Measurements from ENCODE around the gene TDRKH.
"Not testable (repeated sequence)": the region's sequence is repeated elsewhere in the genome, so short reads cannot be mapped to it uniquely, and the experiment has no call there.

TDRKH gene

DNA sequence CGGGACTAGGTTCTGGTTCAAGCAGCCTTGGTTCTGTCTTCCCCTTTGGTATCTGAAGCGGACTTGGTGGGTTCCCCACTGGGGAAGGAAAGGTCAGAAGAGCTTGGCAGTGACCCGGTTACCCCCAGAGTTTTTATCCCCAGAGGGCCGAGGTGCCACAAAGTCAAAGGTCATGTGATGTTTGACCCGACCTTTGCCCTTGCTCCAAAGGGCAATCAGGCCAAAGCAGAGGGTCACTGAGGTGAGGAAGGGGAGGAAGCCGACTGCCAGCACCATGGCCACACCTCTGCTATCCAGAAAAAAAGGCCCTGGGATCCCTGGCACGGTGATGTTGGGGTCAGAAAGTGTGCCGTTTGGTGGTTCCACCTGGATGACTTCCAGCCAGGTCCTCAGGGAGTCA, 10.5 kb upstream of the TDRKH start:
- DNase-seq: no peak

DNA sequence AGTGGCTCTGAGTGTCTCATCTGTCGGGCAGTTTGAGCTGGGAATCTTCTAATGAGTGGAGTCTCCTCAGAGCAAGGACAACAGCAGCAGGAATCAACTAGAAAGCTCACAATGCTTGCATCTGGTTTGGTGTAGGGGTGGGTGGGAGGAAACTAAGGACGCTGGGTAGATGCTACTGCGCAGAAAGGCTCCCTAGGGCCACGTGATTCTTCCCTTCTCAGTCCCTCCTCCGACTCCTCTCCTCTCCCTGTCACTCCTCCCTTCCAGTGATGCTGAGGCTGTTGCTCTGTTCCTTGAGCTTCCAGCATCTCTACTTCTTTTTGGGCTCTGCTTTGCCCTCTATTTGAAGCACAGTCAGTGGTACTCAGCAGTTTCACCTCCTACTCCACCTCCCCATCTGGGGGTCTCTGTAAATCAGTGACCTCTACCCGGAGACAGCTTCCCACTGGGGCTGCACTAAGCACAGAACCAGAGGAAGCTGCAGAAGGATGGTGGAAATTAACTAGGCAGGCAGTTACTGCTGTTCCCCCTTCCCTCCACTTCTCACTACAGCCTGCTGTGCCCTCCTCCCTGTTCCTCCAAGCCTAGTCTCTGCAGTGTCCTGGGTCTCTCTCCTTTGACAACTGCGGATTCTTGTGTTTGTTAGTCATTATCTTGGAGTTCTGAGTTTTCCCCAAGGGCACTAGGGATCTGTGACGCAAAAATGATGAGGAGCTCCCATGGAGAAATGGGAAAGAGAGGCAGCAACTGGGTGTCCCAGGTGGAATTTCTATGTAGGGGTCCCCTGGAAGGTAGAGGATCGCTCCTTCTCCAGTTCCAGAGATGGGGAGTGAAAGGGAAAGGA, 9.1 kb upstream of the TDRKH start:
- DNase-seq: no peak

DNA sequence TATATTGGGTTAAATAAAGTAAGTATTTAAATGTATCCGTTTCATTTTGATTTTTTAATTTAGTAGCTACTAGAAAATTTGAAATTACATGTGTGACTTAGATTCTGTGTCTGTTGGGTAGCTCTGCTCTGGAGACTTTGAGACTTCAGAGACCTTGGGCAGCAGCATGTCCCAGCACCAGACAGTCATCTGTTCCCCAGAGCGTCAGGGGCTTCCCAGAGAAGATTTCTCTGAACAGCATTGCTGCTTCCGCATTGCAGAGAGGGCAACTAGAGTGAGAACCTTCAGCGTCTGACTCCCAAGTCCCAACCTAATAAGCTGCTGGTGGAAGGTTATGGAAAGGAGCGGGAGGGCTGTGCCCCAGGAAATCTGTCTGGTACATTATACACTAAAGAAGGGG, 8.3 kb upstream of the TDRKH start:
- DNase-seq: no peak

DNA sequence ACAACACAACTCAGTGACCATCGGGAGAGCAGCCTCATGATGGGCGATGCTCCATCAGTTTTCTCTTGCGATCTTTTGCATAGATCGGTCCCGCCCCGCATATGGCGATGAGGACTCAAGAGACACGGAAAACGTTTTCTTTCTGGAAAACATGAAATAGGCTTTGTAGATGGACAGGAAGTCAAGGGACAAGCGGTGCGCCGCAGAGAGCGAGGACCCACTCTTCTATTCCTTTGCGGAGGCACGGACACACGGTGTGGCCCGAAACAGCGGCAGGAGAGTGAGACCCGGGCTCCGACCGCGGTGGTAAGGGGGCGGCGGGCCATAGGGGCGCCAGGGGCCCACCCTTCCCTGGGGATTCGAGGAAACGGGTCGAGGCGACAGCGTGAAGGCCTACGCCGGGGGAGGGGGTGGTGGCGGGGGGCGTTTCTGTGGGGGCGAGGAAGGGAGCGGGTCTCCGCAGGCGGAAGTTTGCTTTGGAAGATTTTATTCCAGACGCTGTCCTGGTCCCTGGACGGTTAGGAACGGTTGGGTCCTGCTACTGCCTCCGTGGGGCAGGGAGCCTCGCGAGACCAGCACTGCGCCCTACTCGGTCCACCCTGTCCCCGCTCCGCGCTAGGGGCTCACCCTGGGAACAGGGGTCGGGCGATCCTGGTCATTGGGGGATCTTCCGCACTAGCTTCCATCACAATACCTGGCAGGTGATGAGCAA, 796 bp upstream of the TDRKH start:
- peak; percentile 34 for DNase-seq

DNA sequence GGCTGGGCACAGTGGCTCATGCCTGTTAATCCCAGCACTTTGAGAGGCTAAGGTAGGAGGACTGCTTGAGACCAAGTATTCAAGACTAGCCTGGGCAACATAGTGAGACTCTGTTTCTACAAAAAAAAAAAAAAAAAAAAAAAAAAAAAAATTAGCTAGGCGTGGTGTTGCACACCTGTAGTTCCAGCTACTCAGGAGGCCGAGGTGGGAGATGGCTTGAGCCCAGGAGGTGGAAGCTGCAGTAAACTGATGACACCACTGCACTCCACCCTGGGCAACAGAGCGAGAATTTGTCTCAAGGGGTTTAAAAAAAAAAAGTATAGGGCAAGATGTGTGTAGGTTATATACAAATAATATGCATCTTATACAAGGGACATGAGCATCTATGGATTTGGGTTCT, 2.6 kb downstream of the TDRKH start:
- DNase-seq: no peak

DNA sequence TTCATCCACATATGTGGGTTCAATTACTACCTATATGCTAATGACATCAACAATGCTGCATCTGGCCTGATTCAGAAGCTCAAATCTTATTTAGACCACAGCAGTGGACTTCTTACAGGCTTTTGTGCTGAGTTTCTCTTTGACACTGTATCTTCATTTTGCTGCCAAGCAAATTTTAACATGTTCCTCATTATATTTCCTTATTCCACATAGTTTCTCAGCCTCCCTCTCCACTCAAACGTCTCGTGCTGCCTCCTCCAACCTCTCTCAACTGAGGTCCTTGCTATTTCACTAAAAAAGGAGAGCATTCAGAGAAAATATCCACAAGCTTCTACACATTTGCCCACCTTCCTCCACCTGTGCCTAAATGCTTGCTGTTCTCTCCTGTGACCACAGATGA, 6.5 kb downstream of the TDRKH start:
- DNase-seq: peak; percentile 41

DNA sequence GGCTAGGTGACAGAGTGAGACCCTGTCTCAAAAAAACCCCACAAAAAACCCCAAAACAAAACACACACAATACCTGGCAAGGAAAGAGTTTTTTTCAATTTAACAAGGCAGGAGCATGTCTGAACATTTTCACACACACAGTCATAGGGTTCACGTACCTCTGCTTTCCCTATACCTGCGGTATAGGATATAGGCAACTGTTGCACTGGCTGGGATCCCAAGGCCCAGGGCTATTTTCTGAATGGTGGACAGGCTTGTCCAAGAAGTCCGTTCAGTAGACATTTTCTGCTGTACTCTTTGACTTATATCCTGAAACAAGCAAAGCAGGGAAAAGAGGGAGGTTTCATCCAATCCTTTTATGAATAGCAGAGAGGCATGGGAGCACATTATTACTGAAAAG, 7.6 kb downstream of the TDRKH start:
- no peak for DNase-seq

DNA sequence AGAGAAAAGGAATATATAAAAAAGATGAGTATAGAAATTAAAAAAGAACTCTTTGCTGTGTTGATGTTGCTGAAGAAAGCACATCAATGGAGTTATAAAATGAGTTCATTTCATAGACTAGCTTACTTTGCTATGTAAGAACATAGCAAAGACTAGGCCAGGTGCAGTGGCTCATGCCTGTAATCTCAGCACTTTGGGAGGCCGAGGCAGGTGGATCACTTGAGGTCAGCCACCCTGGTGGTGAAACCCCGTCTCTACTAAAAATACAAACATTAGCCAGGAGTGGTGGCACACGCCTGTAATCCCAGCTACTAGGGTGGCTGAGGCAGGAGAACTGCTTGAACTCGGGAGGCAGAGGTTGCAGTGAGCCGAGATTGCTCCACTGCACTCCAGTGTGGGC, 8.3 kb downstream of the TDRKH start:
- DNase-seq: not testable (repeated sequence)

DNA sequence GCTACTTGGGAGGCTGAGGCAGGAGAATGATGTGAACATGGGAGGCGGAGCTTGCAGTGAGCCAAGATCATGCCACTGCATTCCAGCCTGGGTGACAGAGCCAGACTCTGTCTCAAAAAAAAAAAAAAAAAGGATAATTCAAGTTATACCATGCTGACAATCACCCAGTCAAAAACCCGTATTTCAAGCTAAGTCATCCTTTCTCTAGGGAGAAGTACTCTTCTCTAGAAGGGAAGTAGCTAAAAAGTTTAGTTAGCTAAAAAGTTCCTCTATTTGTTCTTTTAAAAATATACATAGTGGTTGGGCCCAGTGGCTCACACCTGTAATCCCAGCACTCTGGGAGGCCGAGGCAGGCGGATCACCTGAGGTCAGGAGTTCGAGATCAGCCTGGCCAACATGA, 9.6 kb downstream of the TDRKH start:
- not testable (repeated sequence) for DNase-seq

DNA sequence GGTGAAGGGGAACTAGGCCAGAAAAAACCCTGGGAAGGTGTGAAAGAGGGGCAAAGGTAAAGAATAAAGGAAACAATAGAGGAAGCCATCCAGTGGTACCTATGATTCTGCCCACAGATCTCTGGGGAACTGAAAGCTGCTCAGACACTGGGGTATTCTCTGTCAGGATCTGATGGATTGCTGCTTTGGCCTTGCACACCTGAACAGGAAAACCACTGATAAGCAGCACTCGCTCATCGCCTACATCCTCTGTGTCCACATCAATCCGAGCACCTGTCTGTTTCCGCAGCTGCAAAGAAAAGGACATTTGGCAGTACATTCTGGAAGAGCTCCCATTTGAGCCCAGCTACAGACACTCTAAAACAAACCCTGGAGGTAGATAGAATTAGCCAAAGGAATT, 10.4 kb downstream of the TDRKH start:
- no peak for DNase-seq

DNA sequence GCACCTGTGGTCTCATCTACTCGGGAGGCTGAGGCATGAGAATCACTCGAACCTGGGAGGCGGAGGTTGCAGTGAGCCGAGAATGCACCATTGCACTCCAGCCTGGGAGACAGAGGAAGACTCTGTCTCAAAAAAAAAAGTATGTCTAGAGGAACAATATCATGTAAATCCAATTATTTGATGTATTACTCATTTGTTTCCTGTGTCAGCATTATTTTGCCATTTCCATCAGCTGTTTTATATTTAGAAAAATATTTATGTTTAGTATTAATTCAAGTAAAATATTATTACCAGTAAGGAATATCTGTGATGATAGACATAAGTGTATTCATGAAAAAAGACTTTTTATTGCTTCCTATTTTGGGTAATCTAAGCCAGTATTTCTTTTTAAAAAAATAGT, 13.0 kb downstream of the TDRKH start:
- no peak for DNase-seq

DNA sequence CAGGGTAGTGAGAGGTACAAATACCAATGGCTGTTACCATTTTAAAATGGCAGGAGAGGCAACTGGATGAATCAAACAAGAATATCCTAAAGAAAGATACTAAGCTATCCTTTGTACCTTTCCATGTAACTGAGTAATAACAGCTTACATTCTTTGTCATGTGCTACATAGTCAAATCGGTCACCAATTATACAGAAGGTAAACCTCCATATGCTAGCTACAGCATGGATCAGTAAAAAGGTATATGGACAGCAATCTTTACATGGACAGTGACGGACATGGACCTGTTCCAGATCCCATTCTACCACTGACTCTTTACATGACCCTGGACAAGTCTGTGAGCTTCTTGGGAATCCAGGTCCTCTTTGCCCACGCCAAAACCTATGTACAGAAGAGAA, 13.6 kb downstream of the TDRKH start:
- DNase-seq: no peak

DNA sequence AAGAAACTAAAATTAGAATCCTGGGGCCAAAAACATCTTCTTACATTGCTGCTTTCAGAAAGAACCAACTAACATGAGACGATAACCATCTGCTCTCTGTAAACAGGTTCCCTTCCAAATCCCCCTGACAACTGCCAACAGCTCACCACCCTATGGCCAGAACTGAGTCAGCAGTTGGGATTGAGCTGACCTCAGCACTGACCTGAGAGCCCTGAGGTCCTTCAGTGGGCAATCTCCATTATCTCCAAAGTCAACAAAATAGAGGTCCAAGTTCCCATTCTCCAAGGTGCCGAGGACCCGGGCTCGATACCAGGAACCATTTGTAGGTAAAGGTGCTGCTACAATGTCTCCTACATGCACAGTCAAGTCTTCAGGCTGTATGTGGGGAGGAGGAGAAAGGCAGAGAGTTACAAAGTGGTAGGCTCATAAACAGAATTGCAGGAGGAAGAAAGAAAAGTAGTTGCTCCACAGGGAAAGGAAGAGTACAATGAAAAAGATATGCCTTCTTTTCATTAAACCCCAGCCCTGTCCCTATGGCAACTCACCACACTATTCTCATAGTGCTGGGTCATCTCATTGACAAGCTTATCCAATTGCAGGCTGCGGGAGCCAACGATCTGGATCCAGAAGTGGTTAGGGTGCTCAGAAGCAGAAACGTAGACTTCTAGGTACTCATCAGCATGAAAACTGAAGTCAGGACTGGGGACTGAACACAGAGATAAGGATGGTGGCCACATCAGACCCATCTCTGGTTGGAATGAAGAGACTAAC, 14.2 kb downstream of the TDRKH start:
- no peak for DNase-seq

DNA sequence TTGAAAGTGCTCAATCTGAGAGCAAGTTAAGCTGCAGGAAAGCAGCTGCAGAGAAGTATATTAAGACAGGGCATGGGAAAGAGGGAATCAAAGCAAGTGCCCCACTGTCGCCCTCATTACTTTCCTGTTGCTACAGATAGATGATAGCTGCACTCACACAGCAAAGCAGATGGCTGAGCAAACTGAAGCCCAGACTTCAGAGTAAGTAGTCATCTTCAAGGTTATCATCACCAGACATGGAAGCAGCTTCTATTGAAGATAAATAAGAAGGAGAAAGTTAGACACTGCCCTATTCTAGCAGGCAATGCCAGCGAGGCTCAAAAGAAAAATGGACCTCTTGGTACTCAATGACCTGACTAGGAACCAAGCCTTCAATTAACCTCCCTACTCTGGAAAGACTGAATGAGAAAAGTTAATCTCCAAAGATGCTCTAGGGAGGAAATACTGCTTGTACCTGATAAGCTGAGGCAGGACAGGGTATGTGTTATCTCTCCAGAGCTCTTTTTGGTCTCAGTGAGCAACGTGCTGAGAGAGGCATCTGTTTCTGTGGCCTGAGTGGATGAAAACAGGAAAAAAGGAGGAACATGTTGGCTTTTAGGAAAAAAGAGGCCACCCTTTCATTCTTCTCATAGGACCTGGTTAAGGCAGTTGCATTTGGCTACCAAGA, 15.9 kb downstream of the TDRKH start:
- DNase-seq: no peak

DNA sequence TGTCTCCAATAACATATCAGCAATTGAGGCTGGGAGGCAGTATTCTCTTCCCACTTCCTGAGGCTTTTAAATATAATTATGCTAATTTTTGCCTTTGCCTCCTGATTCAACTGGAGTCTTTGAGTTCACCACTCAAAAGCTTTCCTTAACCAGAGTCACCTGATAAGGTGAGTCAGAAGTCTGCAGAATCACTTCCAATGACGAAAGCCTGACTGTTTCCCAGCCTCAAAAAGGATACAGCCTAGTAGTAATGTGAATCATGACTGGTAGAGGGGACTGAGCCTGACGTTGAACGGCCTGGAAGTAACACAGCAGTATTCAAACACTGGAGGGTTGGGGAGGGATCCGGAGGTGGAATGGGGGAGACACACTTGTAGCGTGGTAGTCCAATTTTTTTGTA, 16.6 kb downstream of the TDRKH start:
- no peak for DNase-seq

DNA sequence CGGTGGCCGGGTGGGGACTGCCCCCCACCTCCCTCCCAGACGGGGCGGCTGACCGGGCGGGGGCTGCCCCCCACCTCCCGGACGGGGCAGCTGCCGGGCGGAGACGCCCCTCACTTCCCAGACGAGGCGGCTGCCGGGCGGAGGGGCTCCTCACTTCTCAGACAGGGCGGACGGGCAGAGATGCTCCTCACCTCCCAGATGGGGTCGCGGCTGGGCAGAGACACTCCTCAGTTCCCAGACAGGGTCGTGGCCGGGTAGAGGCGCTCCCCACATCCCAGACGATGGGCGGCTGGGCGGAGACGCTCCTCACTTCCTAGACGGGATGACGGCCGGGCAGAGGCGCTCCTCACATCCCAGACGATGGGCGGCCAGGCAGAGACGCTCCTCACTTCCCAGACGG, 21.0 kb downstream of the TDRKH start:
- DNase-seq: not testable (repeated sequence)

DNA sequence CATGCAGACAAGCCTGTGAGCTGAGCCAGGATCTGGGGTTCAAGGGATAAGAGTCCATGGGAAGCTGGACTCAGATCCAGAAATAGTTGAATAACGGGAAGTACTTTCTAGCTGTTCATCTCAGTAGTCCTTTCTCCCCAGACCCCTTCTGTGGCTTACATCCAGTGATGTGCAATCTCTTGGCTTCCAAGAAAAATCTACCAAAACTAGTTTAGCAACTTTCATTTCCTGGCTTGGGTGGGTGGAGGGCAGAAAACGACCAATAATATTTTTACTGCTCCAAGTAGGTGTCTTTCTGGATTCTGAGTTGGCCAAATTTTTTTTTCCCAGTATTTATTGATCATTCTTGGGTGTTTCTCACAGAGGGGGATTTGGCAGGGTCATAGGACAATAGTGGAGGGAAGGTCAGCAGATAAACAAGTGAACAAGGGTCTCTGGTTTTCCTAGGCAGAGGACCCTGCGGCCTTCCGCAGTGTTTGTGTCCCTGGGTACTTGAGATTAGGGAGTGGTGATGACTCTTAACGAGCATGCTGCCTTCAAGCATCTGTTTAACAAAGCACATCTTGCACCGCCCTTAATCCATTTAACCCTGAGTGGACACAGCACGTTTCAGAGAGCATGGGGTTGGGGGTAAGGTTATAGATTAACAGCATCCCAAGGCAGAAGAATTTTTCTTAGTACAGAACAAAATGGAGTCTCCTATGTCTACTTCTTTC, 21.8 kb downstream of the TDRKH start:
- not testable (repeated sequence) for DNase-seq

DNA sequence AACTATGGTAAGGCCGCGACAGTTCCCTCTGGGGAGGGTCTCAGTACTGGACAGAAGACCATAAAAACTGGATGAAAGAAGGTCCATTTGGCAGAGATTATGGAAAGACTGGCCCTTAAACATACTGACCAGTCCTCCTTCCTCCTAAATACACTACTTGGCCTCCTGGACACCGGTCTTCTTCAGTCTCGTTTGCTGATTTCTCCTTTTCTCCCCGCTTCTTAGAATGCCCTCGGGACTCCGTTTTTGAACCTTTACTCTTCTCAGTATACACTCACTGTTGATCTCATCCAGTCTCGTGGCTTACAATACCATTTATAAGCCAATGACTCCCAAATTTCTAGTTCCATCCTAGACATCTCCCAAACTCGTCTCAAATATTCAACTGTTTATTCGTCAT, 26.3 kb downstream of the TDRKH start:
- DNase-seq: no peak

DNA sequence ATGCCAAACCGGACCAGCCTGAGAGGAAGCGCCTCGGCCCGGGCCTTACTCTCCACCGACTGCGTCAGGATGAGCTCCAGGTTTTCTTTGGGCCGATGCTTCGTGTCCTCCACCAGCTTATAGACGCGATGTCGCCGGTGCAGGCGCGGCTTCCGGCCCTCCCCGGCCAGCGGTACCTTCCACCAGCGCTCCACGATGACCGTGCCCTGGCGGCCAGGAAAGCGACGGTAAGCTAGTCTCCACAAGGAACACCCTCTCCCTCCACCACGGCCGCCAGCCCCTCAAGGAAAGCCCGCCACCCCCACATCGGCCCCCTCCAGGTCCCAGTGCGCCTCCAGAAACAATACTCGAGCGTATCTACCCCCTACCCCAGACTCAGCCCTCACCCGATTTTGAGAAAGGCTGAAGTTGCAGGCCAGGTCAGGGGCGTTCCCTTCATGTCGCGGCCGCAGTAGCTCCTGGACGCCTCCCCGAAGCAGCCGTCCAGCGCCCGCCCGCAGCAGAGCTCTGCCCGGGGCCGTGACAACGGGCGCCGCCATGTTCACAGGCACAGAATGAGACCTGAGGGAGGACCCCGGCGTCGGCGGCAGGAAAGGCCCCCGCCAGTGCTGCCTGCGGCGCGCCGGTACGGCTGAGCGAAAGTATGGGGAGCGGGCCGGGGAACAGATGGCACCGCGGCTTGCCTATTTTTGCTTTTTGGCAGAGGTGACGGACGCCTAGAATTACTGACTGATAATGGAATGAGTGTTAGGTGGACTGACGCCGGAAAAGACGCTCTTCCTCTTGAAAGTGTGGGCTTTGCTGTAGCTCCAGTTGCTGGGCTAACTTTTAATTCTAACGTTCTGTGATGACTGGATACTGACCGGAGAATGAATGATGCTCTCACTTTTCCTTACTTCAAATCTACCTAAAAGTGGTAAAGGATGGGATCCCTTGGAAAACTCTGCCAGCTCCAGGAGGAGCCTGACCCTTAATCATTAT, 27.1 kb downstream of the TDRKH start, which contains the start of gene MRPL9:
MRPL9 (minus strand) TSS at position 556 of the 981 bp plus-strand sequence; CDS start at position 539, 17 bp downstream.
- DNase-seq: peak; percentile 84

DNA sequence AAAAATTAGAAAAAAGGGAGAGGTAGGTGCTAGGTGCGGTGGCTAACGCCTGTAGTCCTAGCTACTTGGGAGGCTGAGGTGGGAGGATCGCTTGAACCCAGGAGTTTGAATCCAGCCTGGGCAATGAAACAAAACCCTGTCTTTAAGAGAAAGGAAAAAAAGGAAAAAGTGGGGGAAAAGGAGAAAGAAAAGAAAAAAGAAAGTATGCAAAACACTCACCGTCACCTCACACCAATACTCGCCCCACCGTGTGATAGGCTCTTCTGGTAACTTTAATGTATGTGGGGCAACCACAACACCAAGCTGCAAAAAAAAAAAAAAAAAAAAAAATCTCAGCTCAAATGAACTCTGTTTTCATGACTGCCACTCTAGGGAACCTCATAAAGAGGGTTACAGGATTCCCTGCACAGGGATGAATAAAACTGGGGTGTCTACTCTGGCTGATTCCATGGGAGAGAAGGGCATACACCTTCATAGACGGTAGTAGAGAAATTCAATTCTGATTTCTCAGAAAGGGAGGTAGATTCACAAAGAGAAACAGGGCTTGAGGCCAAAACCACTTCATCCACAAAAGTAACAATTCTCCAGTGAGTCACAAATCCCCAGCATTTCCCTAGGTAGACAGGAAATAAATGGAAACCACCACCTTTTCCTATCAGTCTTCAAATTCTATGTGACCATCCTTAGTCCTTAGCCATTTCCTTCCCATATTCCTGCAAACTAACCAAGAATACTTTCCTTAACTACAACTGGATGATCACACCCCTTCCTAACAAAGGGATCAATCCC, 29.5 kb downstream of the TDRKH start:
- no peak for DNase-seq
